WI38 (cell line): Measurements from ENCODE around the gene GFOD2.

Experiments used
- H3K4me3 ChIP-seq: 2 replicates; pipeline ENCODE4 v1.5.1; 2011; ENCODE audit warnings: low read depth, mild to moderate bottlenecking, control low read depth, low read length
- TF ChIP-seq, protein P1 (sequence below): IDR thresholded peaks from 2 replicates; pipeline ENCODE4 v1.5.1; 2012; ENCODE audit warnings: low read depth, mild to moderate bottlenecking, control low read depth, low read length

Gene GFOD2, protein sequence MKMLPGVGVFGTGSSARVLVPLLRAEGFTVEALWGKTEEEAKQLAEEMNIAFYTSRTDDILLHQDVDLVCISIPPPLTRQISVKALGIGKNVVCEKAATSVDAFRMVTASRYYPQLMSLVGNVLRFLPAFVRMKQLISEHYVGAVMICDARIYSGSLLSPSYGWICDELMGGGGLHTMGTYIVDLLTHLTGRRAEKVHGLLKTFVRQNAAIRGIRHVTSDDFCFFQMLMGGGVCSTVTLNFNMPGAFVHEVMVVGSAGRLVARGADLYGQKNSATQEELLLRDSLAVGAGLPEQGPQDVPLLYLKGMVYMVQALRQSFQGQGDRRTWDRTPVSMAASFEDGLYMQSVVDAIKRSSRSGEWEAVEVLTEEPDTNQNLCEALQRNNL

DNA sequence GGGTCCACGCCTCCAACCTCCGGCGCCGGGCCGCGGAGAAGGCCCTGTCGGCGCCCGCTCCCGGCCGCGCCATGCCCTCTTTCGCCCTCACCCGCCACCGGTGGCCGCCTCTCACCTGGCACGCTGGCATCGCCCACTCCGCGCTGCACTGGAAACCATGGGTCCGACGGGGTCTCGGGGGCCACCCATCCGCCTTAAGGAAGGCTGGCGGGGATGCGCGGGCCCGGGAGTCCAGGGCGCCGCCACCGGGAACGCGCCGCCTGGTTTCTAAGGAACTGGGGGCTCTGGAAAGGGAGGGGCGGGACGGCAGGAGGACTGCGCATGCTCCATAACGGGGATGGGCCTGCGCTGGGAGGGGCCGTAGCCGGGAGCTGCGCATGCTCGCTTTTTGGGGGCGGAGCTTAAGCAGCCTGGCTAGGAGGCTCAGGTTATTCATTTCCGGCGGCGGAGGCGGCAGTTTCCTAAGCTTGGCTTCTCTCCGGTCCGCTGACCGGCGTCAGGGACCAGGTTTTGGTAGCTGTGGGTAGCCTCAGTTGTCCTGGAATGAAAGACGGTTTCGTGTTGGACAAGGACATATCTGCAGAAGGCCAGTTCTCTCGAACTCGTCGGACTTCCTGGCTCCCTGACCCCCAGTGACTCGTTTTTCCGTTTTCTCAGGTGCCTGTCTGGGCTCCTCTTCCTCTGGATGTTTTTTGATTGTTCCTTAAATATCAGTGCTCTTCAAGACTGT is at the start of gene GFOD2:
TSS of gene GFOD2 (minus strand) at position 269 of the 730 bp plus-strand sequence. CDS start 33,601 bp downstream, outside the sequence.
- peak within 1 kb of the TSS; percentile 88 for H3K4me3 ChIP-seq
- TF ChIP-seq, protein P1, sequence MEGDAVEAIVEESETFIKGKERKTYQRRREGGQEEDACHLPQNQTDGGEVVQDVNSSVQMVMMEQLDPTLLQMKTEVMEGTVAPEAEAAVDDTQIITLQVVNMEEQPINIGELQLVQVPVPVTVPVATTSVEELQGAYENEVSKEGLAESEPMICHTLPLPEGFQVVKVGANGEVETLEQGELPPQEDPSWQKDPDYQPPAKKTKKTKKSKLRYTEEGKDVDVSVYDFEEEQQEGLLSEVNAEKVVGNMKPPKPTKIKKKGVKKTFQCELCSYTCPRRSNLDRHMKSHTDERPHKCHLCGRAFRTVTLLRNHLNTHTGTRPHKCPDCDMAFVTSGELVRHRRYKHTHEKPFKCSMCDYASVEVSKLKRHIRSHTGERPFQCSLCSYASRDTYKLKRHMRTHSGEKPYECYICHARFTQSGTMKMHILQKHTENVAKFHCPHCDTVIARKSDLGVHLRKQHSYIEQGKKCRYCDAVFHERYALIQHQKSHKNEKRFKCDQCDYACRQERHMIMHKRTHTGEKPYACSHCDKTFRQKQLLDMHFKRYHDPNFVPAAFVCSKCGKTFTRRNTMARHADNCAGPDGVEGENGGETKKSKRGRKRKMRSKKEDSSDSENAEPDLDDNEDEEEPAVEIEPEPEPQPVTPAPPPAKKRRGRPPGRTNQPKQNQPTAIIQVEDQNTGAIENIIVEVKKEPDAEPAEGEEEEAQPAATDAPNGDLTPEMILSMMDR = no peak

DNA sequence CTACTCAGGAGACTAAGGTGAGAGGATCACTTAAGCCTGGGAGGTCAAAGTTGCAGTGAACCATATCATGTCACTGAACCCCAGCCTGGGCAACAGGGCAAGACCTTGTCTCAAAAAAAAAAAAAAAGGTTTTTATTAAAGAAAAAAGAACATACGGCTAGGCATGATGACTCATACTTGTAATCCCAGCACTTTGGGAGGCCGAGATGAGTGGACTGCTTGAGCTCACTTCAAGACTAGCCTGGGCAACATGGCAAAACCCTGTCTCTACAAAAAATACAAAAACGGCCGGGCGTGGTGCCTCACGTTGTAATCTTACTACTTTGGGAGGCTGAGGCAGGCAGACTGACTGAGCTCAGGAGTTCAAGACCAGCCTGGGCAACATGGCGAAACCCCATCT is 48.8 kb upstream of the GFOD2 start:
- TF ChIP-seq, protein P1 = no peak
- H3K4me3 ChIP-seq = no peak overlapping the region

DNA sequence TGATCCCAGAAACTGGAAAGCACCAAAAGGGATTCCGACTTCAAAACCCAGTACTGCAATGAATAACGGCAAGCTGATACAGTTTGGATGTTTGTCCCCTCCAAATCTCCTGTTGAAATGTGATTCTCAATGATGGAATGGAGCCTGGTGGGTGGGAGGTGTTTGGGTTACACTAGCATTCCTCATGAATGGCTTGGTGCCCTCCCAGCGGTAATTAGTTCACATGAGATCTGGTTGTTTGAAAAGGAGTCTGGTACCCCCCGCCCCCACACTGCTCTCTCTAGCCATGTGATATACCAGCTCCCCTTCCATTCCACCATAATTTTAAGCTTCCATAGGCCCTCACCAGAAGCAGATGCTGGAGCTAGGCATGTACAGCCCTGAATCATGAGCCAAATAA is 47.2 kb upstream of the GFOD2 start:
- H3K4me3 ChIP-seq = no peak overlapping the region
- TF ChIP-seq, protein P1 = no peak

DNA sequence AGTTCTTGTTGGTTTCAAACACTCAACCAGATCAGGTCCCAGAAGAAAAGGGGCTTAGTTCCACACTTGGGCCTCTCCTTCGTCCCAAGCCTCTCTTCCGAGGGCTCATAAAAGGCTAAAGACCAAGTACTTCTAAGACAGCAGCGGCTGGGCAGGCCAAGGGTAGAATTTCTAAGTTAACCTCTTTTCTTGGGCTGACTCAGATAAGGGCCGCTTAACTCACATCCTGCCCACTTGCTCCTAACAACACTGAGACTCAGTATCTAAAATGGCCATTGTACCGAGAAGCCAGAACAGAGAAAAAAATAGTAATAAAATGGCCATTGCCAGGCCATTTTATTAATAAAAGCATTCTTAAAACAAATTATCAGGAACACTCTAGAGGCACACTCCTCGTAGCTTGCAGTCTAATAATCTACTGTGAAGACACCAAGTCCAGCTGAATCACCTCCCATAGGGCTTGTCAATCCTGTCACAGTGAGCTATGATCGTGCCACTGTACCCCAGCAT is 45.1 kb upstream of the GFOD2 start:
- no peak overlapping the region for H3K4me3 ChIP-seq
- TF ChIP-seq, protein P1 = no peak

DNA sequence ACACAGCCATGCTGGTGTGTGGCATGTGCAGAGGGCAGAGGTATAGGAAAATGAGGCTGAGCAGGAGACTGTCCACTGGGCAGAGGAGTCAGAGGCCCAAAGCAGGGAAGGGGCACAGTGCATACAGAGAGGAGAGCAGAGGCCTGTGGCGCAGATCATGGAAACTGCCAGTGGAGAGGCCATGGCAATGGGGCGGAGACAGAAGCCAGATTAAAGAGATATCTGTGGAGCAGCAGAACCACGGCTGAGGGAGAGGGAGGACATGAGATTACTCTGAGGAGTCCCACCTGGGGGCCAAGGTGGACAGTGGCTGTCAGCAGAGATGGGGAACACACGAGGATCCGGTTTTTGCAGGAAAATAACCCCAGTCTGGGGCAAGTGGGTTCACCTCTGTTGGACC is 44.0 kb upstream of the GFOD2 start:
- TF ChIP-seq, protein P1 = no peak
- H3K4me3 ChIP-seq = no peak overlapping the region

DNA sequence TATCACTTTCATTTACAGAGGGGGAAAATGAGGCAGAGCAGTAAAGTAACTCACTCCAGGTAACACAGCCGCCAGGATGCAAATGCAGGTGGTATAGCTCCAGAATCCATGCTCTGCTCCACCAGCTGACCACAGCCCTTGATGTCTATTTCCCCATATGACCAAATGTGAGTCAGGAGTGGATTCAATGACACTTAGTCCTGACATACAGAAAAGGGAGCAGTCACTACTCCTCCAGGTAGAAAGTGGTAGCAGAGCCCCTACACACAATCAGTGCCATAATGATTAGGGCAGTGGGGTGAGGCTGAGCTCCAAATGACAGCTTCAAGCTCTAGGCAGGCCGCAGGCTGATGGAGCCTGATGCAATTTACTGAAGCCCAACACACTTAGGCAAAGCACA is 43.3 kb upstream of the GFOD2 start:
- H3K4me3 ChIP-seq = no peak overlapping the region
- TF ChIP-seq, protein P1 = no peak

DNA sequence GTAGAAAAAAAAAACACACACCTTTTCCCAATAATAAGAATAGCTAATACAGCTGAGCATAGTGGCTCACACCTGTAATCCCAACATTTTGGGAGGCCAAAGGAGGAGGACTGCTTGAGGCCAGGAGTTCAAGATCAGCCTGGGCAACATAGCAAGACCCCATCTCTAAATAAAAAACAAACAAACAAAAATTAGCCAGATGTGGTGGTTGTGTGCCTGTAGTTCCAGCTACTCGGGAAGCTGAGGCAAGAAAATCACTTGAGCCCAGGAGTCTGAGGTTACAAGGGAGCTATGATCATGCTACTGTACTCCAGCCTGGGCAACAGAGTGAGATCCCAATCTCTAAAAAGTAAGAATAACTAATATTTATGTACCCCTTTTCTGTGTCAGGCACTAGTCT is 42.8 kb upstream of the GFOD2 start:
- TF ChIP-seq, protein P1 = no peak
- H3K4me3 ChIP-seq = no peak overlapping the region
